T1000 (cell line): ENCODE data around the gene PTH.

ENCODE experiments used
- DNase-seq: peaks from one replicate; lab custom pipeline; 2025; ENCODE audit warnings: mixed read lengths; lab: John Stamatoyannopoulos, UW

The PTH gene

DNA sequence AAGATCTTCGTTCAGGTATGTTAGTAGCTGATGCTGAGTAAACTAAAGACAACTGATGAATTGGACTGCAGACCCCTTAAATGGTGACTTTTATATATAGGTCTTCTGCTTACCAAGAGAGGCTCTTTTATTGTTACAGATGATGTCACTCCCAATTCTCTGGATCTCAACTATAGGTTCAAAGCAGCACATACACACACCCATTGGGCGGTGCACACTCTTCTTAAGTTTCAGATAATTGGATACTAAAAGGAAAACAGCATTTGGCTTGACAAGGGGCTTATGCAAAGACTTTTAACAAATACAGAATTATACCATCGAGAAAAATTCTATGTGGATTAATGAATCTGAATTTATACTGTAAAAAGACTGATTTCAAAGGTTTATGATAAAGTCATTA, at the start of gene PTH:
Gene PTH (minus strand): TSS at position 69 of the 400 bp plus-strand sequence. CDS start 3,142 bp downstream, outside the sequence.
- DNase-seq: no peak

DNA sequence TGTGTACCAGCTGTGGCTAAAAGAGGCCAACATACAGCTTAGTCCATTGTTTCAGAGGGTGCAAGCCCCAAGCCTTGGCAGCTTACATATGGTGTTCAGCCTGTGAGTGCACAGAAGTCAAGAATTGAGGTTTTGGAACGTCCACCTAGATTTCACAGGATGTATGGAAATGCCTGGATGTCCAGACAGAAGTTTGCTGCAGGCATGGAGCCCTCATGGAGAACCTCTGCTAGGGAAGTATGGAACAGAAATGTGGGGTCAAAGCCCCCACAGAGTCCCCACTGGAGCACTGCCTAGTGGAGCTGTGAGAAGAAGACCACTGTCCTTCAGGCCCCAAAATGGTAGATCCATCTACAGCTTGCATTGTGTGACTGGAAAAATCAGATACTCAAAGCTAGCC, 42.2 kb upstream of the PTH start:
- DNase-seq: no peak

DNA sequence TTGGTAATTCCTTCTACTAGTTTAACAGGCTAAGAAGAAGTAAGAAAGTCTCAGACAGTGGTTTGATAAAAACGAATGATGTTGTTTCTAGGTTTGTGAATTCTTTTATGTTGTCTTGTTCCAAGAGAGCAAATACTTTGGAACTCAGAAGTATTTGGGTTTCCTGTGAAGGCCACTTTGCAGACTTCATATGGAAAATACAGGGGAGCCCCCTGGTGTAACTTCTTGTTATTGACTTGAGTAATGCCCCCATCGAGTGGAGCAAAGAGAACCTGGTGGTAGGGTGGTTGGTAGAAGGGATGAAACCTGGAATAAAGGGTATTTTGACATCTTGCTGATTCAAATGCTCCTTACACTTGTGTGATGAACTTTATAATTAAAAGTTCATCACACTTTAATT, 40.0 kb upstream of the PTH start:
- no peak for DNase-seq

DNA sequence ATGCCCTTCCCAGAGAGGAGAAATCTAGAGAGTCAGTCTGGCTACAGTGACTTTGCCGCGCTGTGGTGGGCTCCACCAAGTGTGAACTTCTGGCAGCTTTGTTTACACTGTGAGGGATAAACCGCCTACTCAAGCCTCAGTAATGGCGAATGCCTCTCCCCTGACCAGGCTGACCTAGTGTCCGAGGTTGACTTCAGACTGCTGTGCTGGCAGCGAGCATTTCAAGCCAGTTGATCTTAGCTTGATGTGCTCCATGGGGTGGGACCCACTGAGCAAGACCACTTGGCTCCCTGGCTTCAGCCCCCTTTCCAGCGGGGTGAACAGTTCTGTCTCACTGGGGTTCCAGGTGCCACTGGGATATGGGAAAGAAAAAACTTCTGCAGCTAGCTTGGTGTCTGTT, 38.6 kb upstream of the PTH start:
- no peak for DNase-seq

DNA sequence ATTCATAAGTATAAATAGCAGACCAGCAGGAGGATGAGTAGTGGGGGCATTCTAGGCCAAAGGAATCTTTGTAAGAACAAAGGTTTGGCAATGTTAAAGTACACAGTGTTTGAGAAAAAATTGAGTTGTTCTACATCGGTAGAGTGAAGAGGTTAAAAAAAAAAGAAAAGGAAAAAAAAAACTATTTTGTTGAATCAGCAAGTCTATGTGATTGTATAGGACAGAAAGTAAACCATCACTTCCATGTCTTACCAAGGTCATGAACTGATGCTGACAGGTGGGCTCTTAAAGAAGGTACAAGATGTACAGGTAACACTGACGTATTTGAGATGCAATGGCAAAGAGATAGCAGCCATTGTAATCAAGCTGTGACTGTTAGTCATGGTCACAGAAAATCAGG, 29.5 kb upstream of the PTH start:
- no peak for DNase-seq

DNA sequence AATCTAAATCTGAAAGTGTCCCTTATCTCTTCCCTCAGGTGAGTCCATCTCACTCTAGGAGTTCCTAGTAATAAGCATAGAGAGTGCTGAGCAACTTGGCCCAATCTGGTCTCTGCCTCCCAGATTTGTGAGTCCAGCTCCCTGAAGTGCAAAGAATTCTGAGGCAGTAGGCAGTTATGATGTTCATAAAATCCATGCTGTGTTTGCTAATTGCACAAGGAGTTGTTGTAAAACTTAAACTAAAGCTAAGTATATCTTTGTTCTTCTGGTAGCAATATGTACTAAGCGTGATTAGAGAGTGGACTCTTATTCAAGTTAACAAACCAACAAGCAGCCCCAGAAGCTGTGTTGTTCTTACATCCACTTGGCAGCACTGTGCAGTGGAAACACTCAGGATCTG, 7.6 kb upstream of the PTH start:
- no peak for DNase-seq

DNA sequence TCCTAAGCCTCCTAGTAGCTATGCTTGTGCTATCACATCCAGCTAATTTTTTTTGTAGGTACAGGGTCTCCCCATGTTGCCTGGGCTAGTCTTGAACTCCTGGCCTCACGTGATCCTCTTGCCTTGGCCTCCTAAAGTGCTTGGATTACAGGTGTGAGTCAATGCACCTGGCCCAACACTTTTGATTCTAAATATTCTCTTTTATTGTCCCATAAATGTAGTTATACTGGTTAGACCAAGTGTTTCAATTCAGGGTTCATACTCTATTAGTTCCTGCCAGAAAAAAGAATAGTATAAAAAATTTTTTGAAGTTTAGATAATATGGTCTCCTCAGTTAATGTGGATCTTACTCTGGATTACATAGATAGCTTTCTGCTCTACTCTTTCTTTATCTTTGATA, 6.7 kb upstream of the PTH start:
- DNase-seq: no peak

DNA sequence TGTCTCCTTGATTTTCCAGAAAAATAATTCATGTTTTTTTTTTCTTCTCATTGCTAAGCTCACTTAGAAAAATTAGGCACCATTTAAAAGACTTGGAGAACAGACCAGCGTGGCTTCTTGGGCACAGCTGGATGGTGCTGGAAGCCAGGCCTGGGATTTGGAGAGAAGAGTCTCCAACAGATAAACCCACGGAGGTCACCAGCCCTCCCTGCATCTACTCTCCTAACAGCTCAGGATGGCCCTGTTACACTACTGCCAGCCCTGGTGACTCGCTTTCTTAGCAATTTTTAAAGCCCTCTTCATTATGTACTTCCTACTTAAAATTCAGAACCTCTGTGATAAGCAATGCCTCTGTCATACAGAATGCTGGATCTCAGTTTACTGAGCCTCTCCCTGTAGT, 1.7 kb downstream of the PTH start:
- DNase-seq: no peak

DNA sequence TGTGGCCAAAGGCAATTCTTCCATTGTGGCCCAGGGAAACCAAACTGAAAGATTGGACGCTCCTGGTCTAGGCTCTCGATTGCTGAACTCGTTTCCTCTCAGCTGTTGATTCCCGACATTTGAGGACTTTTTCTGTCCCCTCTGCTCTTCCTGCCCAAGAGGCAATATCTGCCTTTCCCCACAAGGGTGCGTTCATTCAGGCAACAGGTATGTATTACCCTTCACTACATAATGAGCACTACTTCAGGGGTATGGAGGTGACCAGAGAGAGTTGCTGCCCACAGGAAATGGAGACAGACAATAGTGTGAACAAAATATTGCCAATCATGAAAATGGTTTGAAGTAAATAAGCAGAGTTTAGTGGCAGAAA, 8.2 kb downstream of the PTH start:
- DNase-seq: no peak

DNA sequence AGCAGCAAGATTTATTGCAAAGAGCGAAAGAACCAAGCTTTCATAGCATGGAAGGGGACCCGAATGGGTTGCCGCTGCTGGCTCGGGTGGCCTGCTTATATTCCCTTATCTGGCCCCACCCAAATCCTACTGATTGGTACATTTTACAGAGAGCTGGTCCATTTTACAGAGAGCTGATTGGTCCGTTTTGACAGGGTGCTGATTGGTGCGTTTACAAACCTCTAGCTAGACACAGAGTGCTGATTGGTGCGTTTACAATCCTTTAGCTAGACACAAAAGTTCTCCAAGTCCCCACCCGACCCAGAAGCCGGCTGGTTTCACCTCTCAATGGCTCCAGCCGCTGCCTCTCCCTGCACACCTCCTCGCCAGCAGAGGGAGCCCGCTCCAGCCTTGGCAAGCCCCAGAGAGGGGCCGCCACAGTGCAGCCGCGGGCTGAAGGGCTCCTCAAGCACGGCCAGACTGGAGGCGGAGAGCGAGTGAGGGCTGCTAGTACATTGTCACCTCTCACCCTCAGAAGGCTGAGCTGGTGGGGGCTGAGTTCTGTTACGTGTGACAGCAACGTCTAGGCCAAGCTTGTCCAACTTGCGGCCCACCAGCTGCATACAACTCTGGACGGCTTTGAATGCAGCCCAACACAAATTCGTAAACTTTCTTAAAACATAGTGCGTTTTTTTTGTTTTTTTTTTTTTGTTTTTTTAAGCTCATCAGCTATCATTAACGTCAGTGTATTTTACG, 8.7 kb downstream of the PTH start:
- DNase-seq: no peak

DNA sequence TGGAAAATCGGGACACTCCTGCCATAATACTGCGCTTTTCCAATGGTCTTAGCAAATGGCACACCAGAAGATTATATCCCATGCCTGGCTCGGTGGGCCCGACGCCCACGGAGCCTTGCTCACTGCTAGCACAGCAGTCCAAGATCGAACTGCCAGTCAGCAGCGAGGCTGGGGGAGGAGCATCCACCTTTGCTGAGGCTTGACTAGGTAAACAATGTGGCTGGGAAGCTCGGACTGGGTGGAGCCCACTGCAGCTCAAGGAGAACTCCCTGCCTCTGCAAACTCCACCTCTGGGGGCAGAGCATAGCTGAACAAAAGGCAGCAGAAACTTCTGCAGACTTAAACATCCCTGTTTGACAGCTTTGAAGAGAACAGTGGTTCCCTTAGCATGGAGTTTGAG, 15.6 kb downstream of the PTH start:
- no peak for DNase-seq

DNA sequence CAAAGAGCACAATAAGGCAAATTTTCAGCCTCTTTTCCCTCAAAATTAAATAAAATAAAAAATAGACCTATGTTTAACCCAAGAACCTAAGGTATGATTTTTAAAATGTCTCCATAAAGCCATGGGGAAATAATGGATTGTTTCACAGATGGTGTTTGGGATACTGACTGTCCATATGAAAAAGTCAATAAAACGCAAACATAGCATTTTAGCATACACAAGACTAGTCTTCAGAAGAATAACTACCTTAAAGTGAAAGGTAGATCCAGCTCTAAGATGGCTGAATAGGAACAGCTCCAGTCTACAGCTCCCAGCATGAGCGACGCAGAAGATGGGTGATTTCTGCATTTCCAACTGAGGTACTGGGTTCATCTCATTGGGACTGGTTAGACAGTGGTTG, 16.1 kb downstream of the PTH start:
- no peak for DNase-seq

DNA sequence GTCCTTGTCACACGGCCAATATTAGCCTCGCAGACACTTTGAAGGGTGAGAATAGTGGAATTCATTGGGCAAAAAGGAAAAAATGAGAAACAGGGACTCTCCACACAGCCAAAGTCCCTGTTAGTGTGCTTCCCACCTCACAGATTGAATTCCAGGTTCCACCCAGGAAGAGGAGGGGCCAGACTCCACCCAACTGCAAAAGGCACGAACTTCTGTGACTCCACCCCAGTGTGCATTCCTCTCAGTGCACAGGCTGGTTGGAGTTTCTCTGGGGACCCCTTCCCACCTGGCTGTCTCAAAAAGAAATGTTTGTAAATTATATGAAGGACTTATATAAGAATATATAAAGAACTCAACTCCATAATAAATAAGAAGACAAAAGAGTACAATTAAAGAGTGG, 20.7 kb downstream of the PTH start:
- no peak for DNase-seq

DNA sequence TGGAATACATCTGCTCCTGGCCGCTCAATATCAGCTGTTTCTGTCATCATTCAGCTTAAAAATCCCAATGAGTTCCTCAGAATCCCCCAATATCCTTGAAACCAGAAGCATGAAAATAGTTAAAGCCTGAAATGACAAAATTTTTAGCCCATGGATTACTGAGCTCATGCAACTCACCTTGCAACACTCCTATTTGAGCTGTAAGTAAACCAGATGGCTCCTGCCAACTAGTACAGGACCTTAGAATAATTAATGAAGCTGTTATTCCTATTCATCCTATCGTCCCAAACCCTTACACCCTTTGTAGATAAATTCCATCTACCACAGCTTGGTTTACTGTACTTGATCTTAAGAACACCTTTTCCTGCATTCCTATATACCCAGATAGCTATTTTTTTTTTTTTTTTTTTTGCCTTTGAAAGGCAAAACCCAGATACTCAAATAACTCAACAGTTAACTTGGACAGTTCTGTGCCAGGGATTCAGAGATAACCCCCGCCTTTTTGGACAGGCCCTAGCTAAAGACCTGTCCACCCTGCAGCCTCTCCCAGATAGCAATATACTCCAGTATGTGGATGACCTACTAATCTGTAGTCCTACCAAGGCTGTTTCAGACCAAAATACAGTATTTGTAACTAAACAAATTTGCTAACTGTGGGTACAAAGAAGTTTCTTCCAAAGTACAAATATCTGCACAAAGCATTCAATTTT, 22.6 kb downstream of the PTH start:
- DNase-seq: no peak

DNA sequence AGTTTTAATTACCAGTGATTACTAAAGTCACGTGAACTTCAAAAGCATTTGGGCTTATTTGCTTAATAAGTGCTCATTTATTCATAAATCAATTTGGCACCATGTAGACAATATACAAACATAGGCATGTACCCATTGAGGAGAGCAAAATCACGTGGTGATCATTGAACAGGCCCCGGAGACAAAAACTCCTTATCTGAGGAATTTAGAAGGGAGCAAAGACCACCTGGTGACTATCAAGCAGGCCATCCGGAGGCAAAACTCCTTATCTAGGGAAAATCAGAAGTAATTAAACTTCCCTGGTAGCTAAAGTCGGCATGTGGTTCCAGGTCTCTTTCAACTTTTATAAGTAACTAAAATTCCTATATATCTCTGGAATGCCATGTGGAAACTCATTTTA, 27.0 kb downstream of the PTH start:
- no peak for DNase-seq

DNA sequence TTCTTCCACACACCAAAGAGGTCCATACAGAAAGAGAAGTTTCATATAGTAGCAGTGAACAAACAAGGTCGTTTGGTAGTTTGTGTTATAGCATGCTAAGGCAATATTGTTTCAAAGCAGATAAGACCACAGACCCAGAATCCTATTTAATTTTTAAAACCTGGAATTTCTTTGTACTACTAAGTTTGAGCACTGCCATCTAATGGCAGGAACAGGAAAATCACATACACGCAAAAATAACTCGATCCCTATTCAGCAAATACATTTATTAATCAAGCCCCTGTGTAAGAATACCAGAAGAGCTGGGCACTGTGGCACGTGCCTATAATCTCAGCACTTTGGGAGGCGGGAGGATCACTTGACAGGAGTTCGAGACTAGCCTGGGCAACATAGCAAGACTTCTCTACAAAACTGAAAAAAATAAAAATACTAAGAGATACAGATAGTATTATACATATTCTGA, 29.9 kb downstream of the PTH start:
- no peak for DNase-seq

DNA sequence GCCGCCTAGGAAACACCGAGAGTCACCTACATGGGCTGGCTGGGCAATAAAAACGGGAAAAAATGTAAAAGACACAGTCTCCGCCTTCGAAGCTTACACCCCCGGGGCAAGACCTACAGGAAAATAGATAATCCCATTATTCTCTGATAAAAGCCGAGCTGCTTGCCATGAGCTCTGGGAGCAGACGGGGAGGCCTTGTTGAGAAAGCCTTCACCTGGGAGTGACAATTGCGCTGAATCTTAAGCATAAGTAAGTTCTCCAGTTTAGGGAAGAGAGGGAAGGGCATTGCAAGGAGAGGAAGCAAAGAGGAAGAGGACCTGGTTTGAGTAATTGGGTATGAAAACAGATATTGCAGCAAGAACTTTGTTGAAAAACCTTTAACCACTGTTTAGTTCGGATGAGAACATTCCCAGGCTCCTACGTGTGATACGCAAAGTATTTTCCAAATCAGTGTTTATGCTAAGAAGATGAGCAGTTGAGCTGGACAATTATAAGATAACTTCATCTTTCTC, 32.0 kb downstream of the PTH start:
- DNase-seq: no peak

DNA sequence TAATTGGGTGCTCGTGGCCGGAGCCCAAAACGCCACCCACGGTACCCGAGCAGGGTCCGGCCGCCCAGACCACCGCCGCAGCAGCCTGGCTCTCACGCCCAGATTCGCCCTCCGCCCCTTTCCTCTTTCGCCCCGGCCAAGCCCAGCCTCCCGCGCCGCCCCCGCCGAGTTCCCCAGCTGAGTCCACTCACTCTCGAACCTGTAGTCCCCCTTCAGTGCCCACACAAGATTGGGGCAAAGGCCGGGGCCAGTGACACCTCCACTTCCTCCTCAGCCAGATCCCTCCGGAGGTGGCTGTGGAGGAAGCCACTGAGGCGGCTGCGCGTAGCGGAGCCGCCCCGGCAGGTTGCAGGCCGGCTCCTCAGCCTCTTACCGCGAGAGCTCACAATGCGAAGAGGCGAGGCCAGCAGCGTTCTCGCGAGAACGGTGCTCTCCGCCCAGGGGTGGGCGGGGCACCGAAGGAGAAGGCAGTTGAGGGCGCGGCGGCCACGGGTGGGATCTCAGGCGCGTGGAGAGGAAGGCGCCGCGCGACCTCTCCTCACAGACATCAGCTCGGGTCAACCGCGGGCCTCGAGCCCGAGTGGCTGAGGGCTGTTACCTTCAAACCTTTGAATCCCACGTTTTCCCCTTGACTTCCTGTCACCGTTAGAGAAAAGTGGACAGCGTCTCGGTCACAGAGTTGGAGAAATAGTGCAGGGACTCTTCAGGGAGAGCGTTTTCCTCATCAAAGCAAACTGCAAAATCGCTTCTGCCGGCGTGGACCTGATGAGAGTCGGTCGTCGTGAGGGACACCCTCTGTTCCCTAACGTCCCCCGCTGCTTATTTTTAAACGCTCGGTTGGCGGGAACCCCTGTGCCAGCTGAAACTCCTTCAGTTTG, 32.7 kb downstream of the PTH start, which contains the start of gene BTBD10:
Gene BTBD10 (minus strand): TSS at position 322 of the 878 bp plus-strand sequence. CDS start 18,098 bp downstream, outside the sequence.
- peak; percentile 79 for DNase-seq

DNA sequence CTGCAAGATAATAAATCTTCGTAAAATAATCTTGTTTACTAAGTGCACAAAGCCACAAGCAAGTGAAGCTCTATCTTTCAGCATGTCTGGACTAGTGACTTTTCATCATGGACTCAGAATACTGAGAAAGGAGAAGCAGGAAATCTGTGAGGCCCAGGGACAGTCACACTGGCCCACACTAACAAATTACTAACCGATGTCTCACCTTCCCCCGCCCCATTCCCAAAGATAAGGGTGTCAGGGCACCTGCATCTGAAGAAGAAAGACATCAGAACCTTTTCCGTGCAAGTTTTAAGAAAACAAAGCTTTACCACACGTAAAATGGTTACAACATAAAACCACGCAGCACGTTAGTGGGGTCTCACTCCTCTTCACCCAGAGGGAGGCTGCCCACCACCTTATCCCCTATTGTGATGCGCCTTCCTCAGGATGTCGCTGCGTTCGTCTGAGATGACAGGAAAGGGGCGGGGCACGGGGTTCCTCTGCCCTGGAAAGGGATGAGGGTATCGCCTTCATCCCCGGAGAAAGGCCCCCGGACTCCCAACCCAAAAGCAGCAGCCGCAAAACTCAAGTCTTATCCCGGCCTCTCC, 33.4 kb downstream of the PTH start:
- peak; percentile 11 for DNase-seq

DNA sequence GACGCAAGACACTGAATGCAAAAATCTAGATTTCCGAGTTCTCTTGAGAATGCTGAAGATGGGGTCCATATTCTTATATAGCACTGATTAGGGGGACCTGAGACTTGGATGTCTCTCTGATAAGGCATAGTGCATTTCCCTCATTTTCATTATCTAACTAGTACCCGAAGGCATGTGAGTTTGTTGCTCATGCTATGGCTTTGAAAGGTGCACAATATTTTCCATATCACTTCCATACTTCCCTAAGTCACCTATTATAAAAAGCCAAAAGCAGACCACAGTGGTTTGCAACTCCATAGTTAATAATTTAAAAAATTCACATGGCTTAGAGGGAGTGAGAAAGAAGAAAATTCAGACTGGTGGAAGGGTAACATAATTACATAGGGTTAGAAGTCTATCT, 34.5 kb downstream of the PTH start:
- no peak for DNase-seq

DNA sequence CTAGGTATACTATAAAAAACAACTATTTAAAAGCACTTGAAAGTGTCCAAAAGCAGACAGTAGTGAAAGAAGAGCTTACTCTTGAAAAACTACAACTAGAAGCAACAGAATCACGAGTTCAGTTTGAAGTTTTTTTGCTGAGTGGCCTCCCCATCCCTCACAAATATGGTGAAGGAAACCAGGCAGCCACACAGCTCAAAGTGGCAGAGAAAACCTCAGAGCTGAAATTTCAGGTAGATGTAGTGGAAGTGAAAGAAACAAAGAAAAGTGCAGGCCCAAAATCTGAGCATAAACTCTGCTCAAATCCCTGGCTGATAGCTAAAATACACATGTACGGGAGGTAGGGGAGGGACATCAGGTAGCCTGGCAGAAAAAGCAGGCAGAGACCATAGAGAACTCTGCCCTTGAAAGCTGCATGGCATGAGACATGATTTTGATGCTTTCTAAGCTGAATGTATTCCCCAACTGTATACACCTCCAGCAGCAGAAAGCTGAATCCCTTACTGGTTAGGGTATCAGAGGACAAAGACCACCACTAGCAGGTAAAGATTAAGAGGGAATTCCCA, 44.9 kb downstream of the PTH start:
- no peak for DNase-seq

DNA sequence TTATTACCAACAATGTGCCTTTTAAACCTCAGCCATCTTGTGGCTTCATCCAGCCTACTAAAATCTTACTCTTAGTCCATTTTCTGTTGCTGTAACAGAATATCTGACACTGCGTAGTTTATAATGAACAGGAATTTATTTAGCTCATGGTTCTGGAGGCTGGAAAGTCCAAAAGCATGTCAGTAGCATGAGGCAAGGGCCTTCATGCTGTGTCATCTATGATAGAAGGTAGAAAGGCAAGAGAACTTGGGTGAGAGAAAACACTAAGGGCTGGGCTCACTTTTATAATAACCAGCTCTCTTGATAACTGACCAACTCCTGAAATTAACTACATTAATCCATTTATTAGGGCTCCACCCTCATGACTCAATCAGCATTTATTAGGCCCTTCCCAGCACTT, 46.3 kb downstream of the PTH start:
- no peak for DNase-seq
